Urinary bladder (tissue), 4 donors: ENCODE results near the gene DLGAP3. TPM values are rescaled to one million over a fixed set of nuclear protein-coding genes. Genes with fewer than 3 reads are reported as not detected.
"Not testable (repeated sequence)": the region's sequence is repeated elsewhere in the genome, so short reads cannot be mapped to it uniquely, and the experiment has no call there.

Experiments
- DNase-seq: peaks from one replicate; pipeline ENCODE4 v3.0.0-alpha.2; 2015; ENCODE audit errors: extremely low spot score
- H3K27ac ChIP-seq: one replicate; pipeline ENCODE4 v1.5.1; 2013; ENCODE audit warnings: low read depth, mild to moderate bottlenecking, moderate library complexity
- H3K36me3 ChIP-seq: one replicate; pipeline ENCODE4 v1.6.1; 2013; ENCODE audit warnings: mild to moderate bottlenecking, moderate library complexity; ENCODE audit not compliant: insufficient read depth
- H3K4me1 ChIP-seq: one replicate; pipeline ENCODE4 v1.6.1; 2013; ENCODE audit warnings: mild to moderate bottlenecking, moderate library complexity; ENCODE audit not compliant: insufficient read depth
- H3K4me3 ChIP-seq: one replicate; pipeline ENCODE4 v1.5.1; 2013; ENCODE audit warnings: low read depth, low read length
- WGBS: extraction: QIAGEN DNeasy Blood & Tissue Kit; methylation state at CpG from one replicate; pipeline ENCODE4 v1.1.7; 2013; 5-methylcytosine and 5-hydroxymethylcytosine counted together
- polyA plus RNA-seq: library from polyadenylated mRNA; stranded (reverse); fragments of 200-250 nt; gene quantifications from one replicate; pipeline ENCODE4 v1.2.3, GENCODE V29; 2013
- total RNA-seq: library from RNA; depleted of rRNA; stranded (reverse); fragments of >200 nt; gene quantifications from one replicate; pipeline ENCODE4 v1.2.3, GENCODE V29; 2014
- donor health status: healthy with polysubstance abuse.
- donor health status: healthy.

DLGAP3 gene
- total RNA-seq = not detected
- 0.29 TPM for polyA plus RNA-seq

GRCh38 chr1:34929497-34929852, at the start of gene DLGAP3:
DLGAP3 (minus strand) TSS chr1:34929650; CDS start chr1:34905383, 24,267 bp downstream.
- Histone ChIP-seq H3K36me3 (no peaks in the 10 kb centered on the region), H3K27ac (no peak within 1 kb of the TSS), H3K4me1 (no peaks in the 10 kb centered on the region), H3K4me3 (peak within 1 kb of the TSS; percentile 55)
- WGBS = under 1% methylated on average over 50 of the region's 50 CpGs
- no peak for DNase-seq

- Histone ChIP-seq H3K36me3 (no peaks in the 10 kb centered on the region), H3K4me3 (no peak overlapping the region), H3K4me1 (peaks cover 4% of the 10 kb centered on the region), H3K27ac (no peak overlapping the region)
- no peak for DNase-seq
- WGBS = 44% methylated on average over 6 of the region's 6 CpGs
These were observed 49.5 kb upstream of the DLGAP3 start for GRCh38 chr1:34978921-34979320.

- no peaks in the 10 kb centered on the region for H3K4me1 ChIP-seq
- no peak overlapping the region for H3K4me3 ChIP-seq
- WGBS = 96% methylated on average over 2 of the region's 2 CpGs
- no peak for DNase-seq
- H3K27ac ChIP-seq = no peak overlapping the region
- H3K36me3 ChIP-seq = no peaks in the 10 kb centered on the region
These were observed 48.4 kb upstream of the DLGAP3 start for GRCh38 chr1:34977858-34978257.

- Histone ChIP-seq H3K27ac (no peak overlapping the region), H3K36me3 (no peaks in the 10 kb centered on the region), H3K4me3 (no peak overlapping the region), H3K4me1 (no peaks in the 10 kb centered on the region)
- DNase-seq = no peak
- WGBS = 89% methylated on average over 13 of the region's 13 CpGs
These were observed 47.7 kb upstream of the DLGAP3 start for GRCh38 chr1:34977210-34977471.

- H3K27ac ChIP-seq = no peak overlapping the region
- WGBS = 51% methylated on average over 72 of the region's 72 CpGs
- no peak for DNase-seq
These were observed 47.1 kb upstream of the DLGAP3 start for GRCh38 chr1:34976384-34977209.

GRCh38 chr1:34975771-34976170, 46.3 kb upstream of the DLGAP3 start:
- Histone ChIP-seq H3K4me3 (no peak overlapping the region), H3K4me1 (no peaks in the 10 kb centered on the region), H3K27ac (no peak overlapping the region), H3K36me3 (no peaks in the 10 kb centered on the region)
- DNase-seq = no peak
- WGBS = 83% methylated on average over 6 of the region's 6 CpGs

More at GRCh38 chr1:34976384-34977209, 47.1 kb upstream of the DLGAP3 start:
- H3K4me1 ChIP-seq = no peaks in the 10 kb centered on the region
- no peak overlapping the region for H3K4me3 ChIP-seq
- H3K36me3 ChIP-seq = no peaks in the 10 kb centered on the region

GRCh38 chr1:34975338-34975737, 45.9 kb upstream of the DLGAP3 start:
- H3K36me3 ChIP-seq = no peaks in the 10 kb centered on the region
- H3K4me3 ChIP-seq = no peak overlapping the region
- 86% methylated on average over 3 of the region's 3 CpGs for WGBS
- no peaks in the 10 kb centered on the region for H3K4me1 ChIP-seq
- DNase-seq = no peak
- H3K27ac ChIP-seq = no peak overlapping the region

GRCh38 chr1:34974626-34975025, 45.2 kb upstream of the DLGAP3 start:
- WGBS = 80% methylated on average over 8 of the region's 8 CpGs
- DNase-seq = no peak
- no peak overlapping the region for H3K27ac ChIP-seq
- no peak overlapping the region for H3K4me3 ChIP-seq
- no peaks in the 10 kb centered on the region for H3K4me1 ChIP-seq
- no peaks in the 10 kb centered on the region for H3K36me3 ChIP-seq

GRCh38 chr1:34973326-34973725, 43.9 kb upstream of the DLGAP3 start:
- no peaks in the 10 kb centered on the region for H3K4me1 ChIP-seq
- no peak overlapping the region for H3K27ac ChIP-seq
- no peak overlapping the region for H3K4me3 ChIP-seq
- H3K36me3 ChIP-seq = no peaks in the 10 kb centered on the region
- 90% methylated on average over 3 of the region's 3 CpGs for WGBS
- no peak for DNase-seq

- no peak overlapping the region for H3K27ac ChIP-seq
- 15% methylated on average over 5 of the region's 5 CpGs for WGBS
- no peak overlapping the region for H3K4me3 ChIP-seq
- no peak for DNase-seq
- no peaks in the 10 kb centered on the region for H3K36me3 ChIP-seq
- no peaks in the 10 kb centered on the region for H3K4me1 ChIP-seq
These were observed 41.4 kb upstream of the DLGAP3 start for GRCh38 chr1:34970829-34971228.

- Histone ChIP-seq H3K4me3 (no peak overlapping the region), H3K4me1 (no peaks in the 10 kb centered on the region), H3K36me3 (no peaks in the 10 kb centered on the region), H3K27ac (no peak overlapping the region)
- no peak for DNase-seq
- WGBS = 83% methylated on average over 5 of the region's 5 CpGs
These were observed 40.8 kb upstream of the DLGAP3 start for GRCh38 chr1:34970220-34970735.

GRCh38 chr1:34968297-34968696, 38.8 kb upstream of the DLGAP3 start:
- not testable (repeated sequence) for DNase-seq, H3K4me3 ChIP-seq, H3K36me3 ChIP-seq, H3K4me1 ChIP-seq, H3K27ac ChIP-seq
- 88% methylated on average over 3 of the region's 3 CpGs for WGBS

- H3K36me3 ChIP-seq, H3K27ac ChIP-seq, H3K4me3 ChIP-seq, H3K4me1 ChIP-seq, DNase-seq: not testable (repeated sequence)
- 93% methylated on average over 16 of the region's 36 CpGs for whole genome bisulfite sequencing
These were observed 38.2 kb upstream of the DLGAP3 start for GRCh38 chr1:34967672-34968071.

- 86% methylated on average over 2 of the region's 2 CpGs for WGBS
These were observed 36.1 kb upstream of the DLGAP3 start for GRCh38 chr1:34965597-34965996.

More at GRCh38 chr1:34965597-34965996, 36.1 kb upstream of the DLGAP3 start:
- H3K27ac ChIP-seq = no peak overlapping the region
- no peaks in the 10 kb centered on the region for H3K36me3 ChIP-seq
- no peak for DNase-seq
- H3K4me1 ChIP-seq = no peaks in the 10 kb centered on the region
- no peak overlapping the region for H3K4me3 ChIP-seq
